Hindlimb muscle (tissue), 1 donor: Measurements from ENCODE around the gene FTH1. TPM values are rescaled to one million over a fixed set of nuclear protein-coding genes. Genes with fewer than 3 reads are reported as not detected.
"Not testable (repeated sequence)": the region's sequence is repeated elsewhere in the genome, so short reads cannot be mapped to it uniquely, and the experiment has no call there.

Source experiments
- DNase-seq: peaks from one replicate; pipeline ENCODE4 v3.0.0-alpha.2; 2013
- polyA plus RNA-seq: library from polyadenylated mRNA; unstranded; fragments of 120-200 nt; gene quantifications from one replicate; pipeline ENCODE4 v1.2.1, GENCODE V29; 2013; ENCODE audit not compliant: insufficient read length

Gene FTH1
- 1,681 TPM for polyA plus RNA-seq

DNA sequence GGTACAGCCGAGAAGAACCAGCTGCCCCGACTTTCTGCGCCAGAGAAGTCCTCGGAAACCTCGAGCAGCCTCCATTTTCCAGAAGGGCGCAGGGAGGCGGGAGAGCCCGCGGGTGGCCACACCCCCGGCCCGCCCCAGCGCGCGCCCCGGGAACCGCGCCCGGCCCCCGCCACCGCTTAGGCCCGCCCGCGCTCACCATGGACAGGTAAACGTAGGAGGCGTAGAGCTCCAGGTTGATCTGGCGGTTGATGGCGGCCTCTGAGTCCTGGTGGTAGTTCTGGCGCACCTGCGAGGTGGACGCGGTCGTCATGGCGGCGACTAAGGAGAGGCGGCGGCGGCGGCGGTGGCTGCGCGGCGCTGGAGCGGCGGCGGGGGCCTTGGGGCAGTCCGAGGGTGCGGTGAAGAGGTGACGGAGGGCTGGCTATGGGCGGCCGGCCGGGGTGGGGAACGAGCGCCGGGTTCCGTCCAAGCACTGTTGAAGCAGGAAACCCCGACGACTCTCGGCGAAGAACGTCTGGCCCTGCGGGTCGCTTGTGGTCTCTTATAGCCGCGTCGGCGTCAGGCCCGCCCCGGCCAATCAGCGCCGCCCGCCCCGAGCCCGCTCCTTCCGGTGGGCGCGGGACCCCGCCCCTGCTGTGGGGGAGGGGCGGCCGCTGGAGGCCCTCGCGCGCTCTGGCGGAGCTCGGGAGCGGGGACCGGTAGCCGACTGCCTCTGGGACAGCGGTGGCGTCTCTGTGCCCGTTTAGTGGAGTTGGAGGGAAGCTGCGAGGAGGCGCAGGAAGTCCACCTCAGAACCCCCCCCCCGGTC, at the start of gene FTH1:
FTH1 (minus strand) TSS at position 519 of the 808 bp plus-strand sequence; CDS start at position 310, 209 bp downstream.
- peak; percentile 93 for DNase-seq

GRCh38 chr11:62015615-62016014, 48.2 kb upstream of the FTH1 start:
- DNase-seq = no peak

- no peak for DNase-seq
Observed at GRCh38 chr11:62013537-62014476, 46.4 kb upstream of the FTH1 start.

DNA sequence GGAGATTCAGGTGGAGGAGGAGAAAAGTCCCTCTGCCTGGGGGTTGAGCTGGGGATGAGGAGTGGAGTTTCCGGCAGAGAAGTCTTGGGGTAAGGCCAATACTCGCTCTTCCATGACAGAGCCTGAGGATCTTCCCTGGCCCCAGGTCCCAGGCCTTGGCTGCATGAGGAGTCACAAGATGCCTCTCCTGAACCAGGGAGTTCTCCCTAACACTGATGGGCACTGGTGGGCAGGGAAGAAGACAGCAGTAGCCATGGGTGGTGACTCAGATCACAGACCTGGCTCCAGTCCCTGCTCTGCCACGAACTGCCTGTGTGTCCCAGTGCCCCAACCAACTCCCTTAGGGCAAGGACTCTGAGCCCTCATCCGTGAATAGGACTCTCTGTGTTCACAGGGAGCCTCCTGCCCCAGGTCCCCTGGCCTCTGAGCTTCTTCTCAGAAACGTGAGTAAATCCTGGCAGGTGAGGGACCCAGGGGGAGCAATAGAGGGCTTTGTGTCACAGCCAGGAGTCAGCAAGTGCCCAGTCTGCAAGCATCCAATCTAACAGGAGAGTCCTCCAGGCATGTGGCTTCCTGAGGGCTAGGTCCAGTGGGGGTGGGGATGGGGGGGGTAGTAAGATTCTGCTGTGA, 45.5 kb upstream of the FTH1 start:
- no peak for DNase-seq

DNA sequence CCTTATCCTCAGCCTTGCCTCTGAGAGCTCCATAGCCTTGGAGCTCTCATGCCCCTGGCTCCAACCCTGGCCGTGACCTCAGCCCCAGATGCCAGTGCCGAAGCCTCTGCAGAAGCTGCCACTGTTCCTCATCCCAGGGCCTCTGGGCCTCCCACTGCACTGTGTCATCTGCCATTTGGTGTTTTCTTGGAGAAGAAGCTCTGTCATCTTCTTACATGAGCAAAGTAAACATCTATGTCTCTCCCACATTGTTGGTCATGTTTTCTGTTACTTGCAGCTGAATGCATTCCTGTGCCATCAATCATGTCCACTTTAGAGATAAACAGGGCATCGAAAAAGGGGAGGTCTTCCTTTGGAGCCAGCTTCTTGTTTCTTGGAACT, 45.0 kb upstream of the FTH1 start:
- DNase-seq = no peak

DNA sequence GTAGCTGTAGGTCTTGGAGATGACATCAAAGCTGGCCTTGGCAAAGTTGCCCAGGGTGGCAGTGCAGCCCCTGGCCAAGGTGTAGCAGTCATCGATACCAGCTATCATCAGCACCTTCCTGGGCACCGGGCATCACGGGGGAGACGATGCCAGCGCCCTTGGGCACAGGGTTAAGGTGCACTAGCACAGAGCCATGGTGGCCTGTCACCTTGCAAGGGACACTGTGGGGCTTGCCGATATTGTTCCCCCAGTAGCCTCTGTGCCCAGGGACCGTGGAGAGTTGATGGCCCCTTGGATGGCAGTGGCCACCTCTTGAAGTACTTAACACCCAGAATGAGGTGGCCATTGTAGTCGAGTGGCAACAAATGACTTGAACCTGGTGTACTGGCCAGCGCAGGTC, 44.4 kb upstream of the FTH1 start:
- DNase-seq = no peak

DNA sequence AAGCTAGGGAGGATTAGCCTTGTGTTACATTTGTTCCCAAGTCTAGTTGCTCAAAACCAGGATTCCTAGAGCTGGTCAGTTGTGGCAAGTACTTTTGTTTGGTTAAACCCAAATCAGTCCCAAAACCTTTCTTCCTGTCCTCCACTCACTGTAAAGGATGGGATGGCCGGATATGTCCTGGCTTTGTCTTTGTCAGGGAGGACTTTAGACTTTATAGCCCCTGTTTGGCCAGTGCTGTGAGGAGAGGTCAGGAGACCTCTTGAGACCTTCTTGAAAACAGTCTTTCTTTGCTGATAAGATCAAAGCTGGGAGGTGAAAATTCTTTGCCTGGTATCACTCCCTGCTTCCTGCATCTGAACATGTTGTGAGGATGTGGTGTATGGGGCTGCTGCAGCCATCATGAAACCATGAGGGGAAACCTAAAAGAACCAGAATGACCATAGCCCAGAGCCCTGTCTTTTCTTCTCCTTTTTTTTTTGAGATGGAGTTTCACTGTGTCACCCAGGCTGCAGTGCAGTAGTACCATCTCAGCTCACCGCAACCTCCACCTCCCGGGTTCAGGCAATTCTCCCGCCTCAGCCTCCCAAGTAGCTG, 43.6 kb upstream of the FTH1 start:
- no peak for DNase-seq

DNA sequence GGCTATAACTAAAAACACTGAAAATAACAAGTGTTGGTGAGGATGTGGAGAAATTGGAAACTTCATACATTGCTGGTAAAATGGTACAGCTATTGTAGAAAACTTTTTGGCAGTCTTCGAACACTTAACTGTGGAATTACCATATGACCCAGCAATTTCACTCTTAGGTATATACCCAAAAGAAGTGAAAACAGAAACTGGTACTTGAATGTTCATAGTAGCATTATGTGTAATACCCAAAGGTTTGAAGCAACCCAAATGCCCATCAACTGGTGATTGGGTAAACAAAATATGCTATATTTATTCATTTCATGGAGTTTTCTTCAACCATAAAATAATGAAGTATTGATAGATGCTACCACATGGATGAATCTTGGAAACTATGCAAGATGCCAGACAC, 40.8 kb upstream of the FTH1 start:
- no peak for DNase-seq

- DNase-seq = no peak
Observed at GRCh38 chr11:62004473-62004872, 37.0 kb upstream of the FTH1 start.

- DNase-seq = not testable (repeated sequence)
Observed at GRCh38 chr11:62002283-62002682, 34.8 kb upstream of the FTH1 start.

DNA sequence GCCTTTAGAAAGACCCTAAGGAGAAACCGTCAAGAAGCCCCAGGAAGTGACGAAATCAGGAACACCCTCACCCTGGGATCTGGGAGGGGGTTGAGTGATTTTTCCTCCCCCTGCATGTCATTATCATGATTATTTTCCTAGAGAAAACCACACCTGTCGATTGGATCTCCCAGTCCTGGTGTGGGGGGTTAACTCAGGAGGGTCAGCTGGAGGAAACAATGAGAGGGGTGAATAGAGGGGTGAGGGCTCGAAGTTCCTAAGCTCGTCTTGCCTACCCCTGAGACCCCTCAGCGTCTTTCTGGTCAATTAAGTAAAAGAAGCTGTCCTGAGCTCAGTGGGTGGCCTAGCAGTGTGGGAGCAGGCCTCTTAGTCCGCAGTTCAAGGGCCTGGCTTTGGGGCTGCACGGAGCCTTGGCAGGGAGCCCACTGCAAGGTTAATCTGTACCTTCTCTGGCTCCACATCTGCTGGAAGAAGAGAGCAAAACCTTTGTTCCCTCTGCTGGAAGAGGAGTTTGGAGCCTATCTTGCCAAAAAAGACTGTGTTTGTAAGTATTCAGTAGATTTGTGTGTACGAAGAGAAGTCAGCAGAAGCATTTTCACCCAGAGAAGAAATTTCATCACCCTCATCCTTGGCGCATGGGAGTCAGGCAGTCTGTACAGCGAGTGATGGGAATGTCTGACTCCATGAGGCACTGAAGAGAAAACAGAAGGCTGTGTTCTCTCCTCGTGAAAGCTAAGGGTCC, 34.2 kb upstream of the FTH1 start:
- no peak for DNase-seq

DNA sequence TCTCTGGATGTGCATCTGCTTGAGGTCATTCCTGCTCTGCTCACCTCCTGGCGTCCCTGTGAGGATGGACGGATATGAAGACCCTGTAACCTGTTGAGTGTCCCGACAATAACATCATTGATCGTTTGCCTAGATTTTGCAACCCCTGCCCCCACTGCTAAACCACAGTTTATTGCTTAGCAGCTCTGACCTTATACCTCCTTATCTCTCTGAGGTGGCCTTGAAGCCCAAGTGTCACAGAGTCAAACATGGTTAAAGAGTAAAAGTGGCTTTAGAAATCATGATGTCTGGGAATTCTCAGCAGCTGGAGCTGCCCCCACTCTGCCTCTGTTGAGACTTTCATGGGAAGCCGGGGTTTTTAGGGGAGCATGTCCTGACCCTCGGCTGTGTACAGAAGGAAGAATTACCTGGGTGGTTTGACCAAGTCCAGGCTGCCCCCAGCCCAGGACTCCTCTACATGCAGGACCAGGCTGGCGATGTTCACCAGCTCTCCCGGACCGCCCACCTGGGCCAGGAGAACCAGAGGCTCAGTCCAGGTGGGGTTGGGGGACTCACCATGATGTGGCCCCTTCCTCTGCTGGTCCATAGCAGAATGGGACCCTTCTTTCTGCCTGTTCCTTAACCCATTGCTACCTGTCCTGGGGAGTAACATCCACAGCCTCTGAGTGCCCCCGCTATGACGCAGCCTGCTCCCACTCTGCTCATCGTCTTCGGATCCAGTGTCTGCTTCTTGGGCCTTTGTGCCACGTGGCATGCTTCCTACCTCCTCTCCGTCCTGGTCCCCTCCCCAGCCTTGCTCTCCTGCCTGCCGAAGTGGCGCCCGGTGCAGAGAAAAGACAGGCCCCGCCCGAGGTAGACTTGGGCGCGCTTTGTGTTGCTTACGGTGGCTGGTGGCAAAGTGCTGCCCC, 33.4 kb upstream of the FTH1 start:
- DNase-seq = no peak

DNA sequence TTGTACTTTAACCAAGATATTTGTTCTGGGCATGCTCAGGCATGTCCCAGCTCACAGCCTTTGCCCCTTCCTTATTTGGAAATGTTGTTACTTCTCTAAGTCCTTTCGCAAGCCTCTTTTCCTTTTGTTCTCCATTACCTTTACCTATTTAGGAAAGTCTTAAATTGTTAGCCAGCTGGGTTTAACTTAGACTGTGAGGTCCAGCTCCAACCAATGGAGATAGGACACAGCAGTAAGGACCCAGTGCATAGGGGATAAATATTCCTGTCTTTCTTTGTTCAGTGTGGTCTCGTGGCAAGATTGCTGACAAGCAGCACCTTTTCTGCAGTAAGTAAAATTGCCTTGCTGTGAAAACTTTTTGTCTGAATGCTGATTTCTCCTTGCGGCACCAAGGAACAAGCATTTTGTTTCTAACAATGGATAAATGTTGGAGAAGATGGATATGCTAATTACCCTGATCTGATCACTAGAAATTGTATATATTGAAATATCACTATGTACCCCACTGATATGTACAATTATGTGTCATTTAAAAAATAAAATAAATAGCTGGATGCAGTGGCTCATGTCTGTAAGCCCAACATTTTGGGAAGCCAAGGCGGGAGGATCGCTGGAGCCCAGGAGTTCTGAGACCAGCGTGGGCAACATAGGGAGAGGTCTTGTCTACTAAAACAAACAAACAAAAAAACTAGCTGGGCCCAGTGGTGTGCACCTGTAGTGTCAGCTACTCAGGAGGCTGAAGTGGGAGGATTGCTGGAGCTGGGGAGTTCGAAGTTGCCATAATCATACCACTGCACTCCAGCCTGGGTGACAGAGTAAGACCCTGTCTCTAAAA, 31.9 kb upstream of the FTH1 start:
- DNase-seq = no peak

DNA sequence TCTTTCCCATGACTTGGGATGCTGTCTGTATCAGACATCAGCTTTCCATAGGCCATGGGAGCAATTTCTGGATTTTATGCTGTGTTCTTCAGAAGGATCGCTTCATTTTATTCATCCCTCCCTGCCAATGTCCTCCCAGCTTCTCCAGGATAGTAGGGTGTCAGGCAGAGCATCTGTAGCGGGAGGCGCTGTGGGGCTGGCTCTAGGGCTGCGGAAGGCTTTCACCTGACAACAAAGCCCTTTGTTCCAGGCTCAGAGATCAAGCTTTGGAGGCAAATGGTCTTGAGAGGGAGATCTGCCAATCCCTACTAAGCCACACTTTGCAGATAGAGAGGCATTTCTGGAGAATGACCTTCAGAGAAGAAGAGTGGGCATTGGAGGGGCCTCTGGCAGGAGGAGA, 29.5 kb upstream of the FTH1 start:
- DNase-seq = no peak

GRCh38 chr11:61994981-61995380, 27.5 kb upstream of the FTH1 start:
- no peak for DNase-seq

DNA sequence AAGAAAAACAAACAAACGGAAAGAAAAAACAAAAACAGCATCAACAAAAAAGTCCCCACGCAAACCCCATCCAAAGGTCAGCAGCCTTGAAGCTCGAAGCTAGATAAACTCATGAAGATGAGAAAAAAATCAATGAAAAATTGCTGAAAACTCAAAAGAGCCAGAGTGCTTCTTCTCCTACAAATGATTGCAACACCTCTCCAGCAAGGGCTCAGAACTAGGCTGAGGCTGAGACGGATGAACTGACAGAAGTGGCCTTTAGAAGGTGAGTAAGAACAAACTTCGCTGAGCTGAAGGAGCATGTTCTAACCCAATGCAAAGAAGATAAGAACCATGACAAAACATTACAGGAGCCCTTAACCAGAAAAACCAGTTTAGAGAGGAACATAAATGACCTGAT, 18.4 kb upstream of the FTH1 start:
- DNase-seq = no peak

GRCh38 chr11:61983419-61983818, 16.0 kb upstream of the FTH1 start:
- DNase-seq = no peak

- no peak for DNase-seq
Observed at GRCh38 chr11:61980783-61981541, 13.5 kb upstream of the FTH1 start.
